COR-L47 (cell line): Measurements from ENCODE around the gene DNAH8.

Source experiments
- DNase-seq: peaks from one replicate; lab custom pipeline; 2025; lab: John Stamatoyannopoulos, UW

Gene DNAH8

GRCh38 chr6:38749473-38749872, 34.4 kb downstream of the DNAH8 start:
- DNase-seq, result no peak

- no peak for DNase-seq
Observed at GRCh38 chr6:38750968-38751615, 36.0 kb downstream of the DNAH8 start.

GRCh38 chr6:38753707-38754106, 38.6 kb downstream of the DNAH8 start:
- DNase-seq, result no peak

GRCh38 chr6:38755207-38755606, 40.1 kb downstream of the DNAH8 start:
- DNase-seq, result no peak

GRCh38 chr6:38755874-38756273, 40.8 kb downstream of the DNAH8 start:
- no peak for DNase-seq

GRCh38 chr6:38760097-38760496, 45.0 kb downstream of the DNAH8 start:
- no peak for DNase-seq

- no peak for DNase-seq
Observed at GRCh38 chr6:38762848-38763247, 47.7 kb downstream of the DNAH8 start.

- DNase-seq, result no peak
Observed at GRCh38 chr6:38767560-38767959, 52.4 kb downstream of the DNAH8 start.

GRCh38 chr6:38773338-38773737, 58.2 kb downstream of the DNAH8 start:
- no peak for DNase-seq

GRCh38 chr6:38774929-38775707, 60.0 kb downstream of the DNAH8 start:
- no peak for DNase-seq

- no peak for DNase-seq
Observed at GRCh38 chr6:38775870-38776269, 60.8 kb downstream of the DNAH8 start.

GRCh38 chr6:38776515-38776914, 61.4 kb downstream of the DNAH8 start:
- DNase-seq, result no peak

GRCh38 chr6:38779310-38780062, 64.4 kb downstream of the DNAH8 start:
- no peak for DNase-seq

- DNase-seq, result no peak
Observed at GRCh38 chr6:38782616-38783015, 67.5 kb downstream of the DNAH8 start.

GRCh38 chr6:38783443-38784228, 68.5 kb downstream of the DNAH8 start:
- no peak for DNase-seq

GRCh38 chr6:38784506-38785235, 69.6 kb downstream of the DNAH8 start:
- DNase-seq, result no peak

- no peak for DNase-seq
Observed at GRCh38 chr6:38786486-38786885, 71.4 kb downstream of the DNAH8 start.

- DNase-seq, result no peak
Observed at GRCh38 chr6:38789256-38789655, 74.1 kb downstream of the DNAH8 start.

- DNase-seq, result no peak
Observed at GRCh38 chr6:38792356-38792755, 77.2 kb downstream of the DNAH8 start.

GRCh38 chr6:38794682-38795081, 79.6 kb downstream of the DNAH8 start:
- no peak for DNase-seq

GRCh38 chr6:38796006-38796405, 80.9 kb downstream of the DNAH8 start:
- no peak for DNase-seq
